Spleen (tissue), 11 donors: ENCODE results near the gene BCL2L2. TPM values are rescaled to one million over a fixed set of nuclear protein-coding genes. Genes with fewer than 3 reads are reported as not detected.

Experiments
- DNase-seq: peaks from one replicate; pipeline ENCODE4 v3.0.0-alpha.2; 2020
- H3K27ac ChIP-seq, 8 donors: fragments of 200-600 bp; sonication (generic) in 7 of 8; 1 replicate in 4 of 8; 2 replicates in 4 of 8; pipeline versions ENCODE4 v1.5.0 to v1.8.0; 2016 to 2021; ENCODE audit warnings: inconsistent platforms in 4 of 8, mild to moderate bottlenecking in 4 of 8, moderate library complexity in 1 of 8
- H3K27me3 ChIP-seq, 7 donors: fragments of 200-600 bp; sonication (generic) in 6 of 7; replicated peaks in 1 of 7; 1 replicate in 4 of 7; 2 replicates in 3 of 7; pipeline versions ENCODE4 v1.5.0 to v1.8.0; 2016 to 2021; ENCODE audit warnings: inconsistent platforms in 3 of 7, mild to moderate bottlenecking in 1 of 7
- H3K36me3 ChIP-seq, 6 donors: fragments of 200-600 bp; sonication (generic) in 5 of 6; 1 replicate in 4 of 6; 2 replicates in 2 of 6; pipeline versions ENCODE4 v1.5.0 to v1.8.0; 2016 to 2021; ENCODE audit warnings: inconsistent platforms in 2 of 6
- H3K4me1 ChIP-seq, 6 donors: fragments of 200-600 bp; sonication (generic) in 5 of 6; 1 replicate in 3 of 6; 2 replicates in 3 of 6; pipeline versions ENCODE4 v1.5.0 to v1.8.0; 2016 to 2021; ENCODE audit warnings: inconsistent platforms in 3 of 6
- H3K4me3 ChIP-seq, 8 donors: fragments of 200-600 bp; sonication (generic) in 7 of 8; 1 replicate in 4 of 8; 2 replicates in 4 of 8; pipeline versions ENCODE4 v1.5.0 to v1.8.0; 2016 to 2021; ENCODE audit warnings: inconsistent platforms in 4 of 8, mild to moderate bottlenecking in 4 of 8, moderate library complexity in 2 of 8
- H3K9me3 ChIP-seq, 8 donors: fragments of 200-600 bp; sonication (generic) in 7 of 8; 1 replicate in 4 of 8; 2 replicates in 4 of 8; pipeline versions ENCODE4 v1.5.0 to v1.8.0; 2016 to 2021; ENCODE audit warnings: inconsistent platforms in 4 of 8
- CTCF ChIP-seq, 11 experiments: fragments of 200-600 bp in 7 of 11; fragments of 450-650 bp in 4 of 11; sonication (generic) in 4 of 11; IDR thresholded peaks in 8 of 11; conservative IDR thresholded peaks in 3 of 11; 1 replicate in 7 of 11; 2 replicates in 4 of 11; pipeline versions ENCODE4 v1.4.0 to v1.8.0; 2016 to 2021; ENCODE audit warnings: antibody characterized with exemption in 11 of 11, inconsistent platforms in 4 of 11, mild to moderate bottlenecking in 1 of 11
- POLR2A ChIP-seq, 3 donors: fragments of 450-650 bp; IDR thresholded peaks; one replicate each; pipeline ENCODE4 v1.5.1; 2017; ENCODE audit warnings: antibody characterized with exemption in 3 of 3, mild to moderate bottlenecking in 1 of 3
- POLR2AphosphoS5 ChIP-seq, 3 donors: sonication (generic); formaldehyde crosslinking; IDR thresholded peaks; one replicate each; pipeline ENCODE4 v1.5.1; 2017; ENCODE audit warnings: antibody characterized with exemption in 3 of 3
- WGBS, 5 donors: extraction: QIAGEN DNeasy Blood & Tissue Kit in 3 of 5; methylation state at CpG; one replicate each; pipeline versions ENCODE4 v1.1.5 to v1.1.7; 2013 to 2018; 5-methylcytosine and 5-hydroxymethylcytosine counted together
- intact Hi-C: fragments of 100-400 bp; cut with DNase I; formaldehyde crosslinking; loops from one replicate; pipeline ENCODE4 v1.15.0; 2023; ENCODE audit warnings: low total_unique reads
- polyA plus RNA-seq, 3 donors: library from polyadenylated mRNA; stranded (reverse); fragments of 200-250 nt; gene quantifications; one replicate each; pipeline ENCODE4 v1.2.1, GENCODE V29; 2013
- total RNA-seq, 7 donors: library from RNA; depleted of rRNA in 3 of 7; stranded (reverse); fragments of >200 nt in 3 of 7; fragmentation: NEBNext Ultra II Directional in 4 of 7; extraction: Animal tissue kit (Norgen Biotek cat#: 25700) in 4 of 7; gene quantifications; one replicate each; pipeline versions ENCODE4 v1.1.0 to v1.2.1, GENCODE V29; 2016 to 2021
- donor health status: healthy with polysubstance abuse.
- donor health status: DM: no; HTN: no; CAD: no; lungs with moderate emphysema.
- donor health status: DM: no; HTN: no; CAD: no.
- donor health status: Bipolar disorder and iron deficiency.
- donor health status: healthy.
- donor health status: DM: no; HTN: no; CAD: no.
- donor health status: DM: yes; HTN: yes; CAD: no.

The BCL2L2 gene
- total and polyA plus RNA-seq, 10 donors, result 5.4 to 34.6 (median 19.3) TPM

GRCh38 chr14:23316300-23316699 is 9.7 kb downstream of the BCL2L2 start:
- no peak for DNase-seq
- no peaks in the 10 kb centered on the region for H3K27me3 ChIP-seq
- no peak overlapping the region for H3K4me3 ChIP-seq
- H3K9me3 ChIP-seq, result no peaks in the 10 kb centered on the region
- peaks cover 0 to 9% (median 7%) of the 10 kb centered on the region in 6 donors for H3K4me1 ChIP-seq
- intact Hi-C loops, result no loop called here
- peaks cover 0 to 29% (median 0%) of the 10 kb centered on the region in 6 donors for H3K36me3 ChIP-seq
- 89 to 95% (median 92%) methylated on average over 5 of the region's 5 CpGs for WGBS, 5 donors
- no peak for TF ChIP-seq CTCF (IDR thresholded peaks at IDR 0.05 in 8 of 11, conservative IDR thresholded peaks at IDR 0.05 in 3 of 11)
- TF ChIP-seq POLR2A (IDR thresholded peaks at IDR 0.05), result no peak
- no peak for TF ChIP-seq POLR2AphosphoS5 (IDR thresholded peaks at IDR 0.05)
- no peak overlapping the region for H3K27ac ChIP-seq

- peaks cover 15 to 39% (median 31%) of the 10 kb centered on the region in 6 donors for H3K4me1 ChIP-seq
- H3K27ac ChIP-seq, result peak overlapping the region; percentile 87 to 98 (median 96)
- 70 to 82% (median 73%) methylated on average over 17 of the region's 17 CpGs for WGBS, 5 donors
- peak overlapping the region in 7 of 8 donors; percentile 10 to 96 (median 43) for H3K4me3 ChIP-seq
- H3K36me3 ChIP-seq, result peaks cover 8 to 42% (median 20%) of the 10 kb centered on the region in 6 donors
- intact Hi-C loops, result loop anchor here (10.0 kb wide), 2 partner anchors 145 to 245 kb away; partner anchors contain the start of genes AP1G2 and NGDN
- H3K27me3 ChIP-seq, result no peaks in the 10 kb centered on the region
- no peak for DNase-seq
- TF ChIP-seq POLR2A (IDR thresholded peaks at IDR 0.05) (no peak), CTCF (IDR thresholded peaks at IDR 0.05 in 8 of 11, conservative IDR thresholded peaks at IDR 0.05 in 3 of 11) (no peak), POLR2AphosphoS5 (IDR thresholded peaks at IDR 0.05) (no peak)
- H3K9me3 ChIP-seq, result no peaks in the 10 kb centered on the region
Measured at GRCh38 chr14:23319746-23320583, 13.3 kb downstream of the BCL2L2 start.

GRCh38 chr14:23320584-23321571 is 14.2 kb downstream of the BCL2L2 start, which contains the start of gene PABPN1:
PABPN1 (plus strand) TSS chr14:23321457; CDS start chr14:23321470, 13 bp downstream.
- Histone ChIP-seq H3K9me3 (no peaks in the 10 kb centered on the region), H3K4me1 (peaks cover 15 to 39% (median 31%) of the 10 kb centered on the region in 6 donors), H3K36me3 (peaks cover 8 to 47% (median 28%) of the 10 kb centered on the region in 6 donors), H3K27me3 (no peaks in the 10 kb centered on the region), H3K27ac (peak within 1 kb of the TSS; percentile 93 to 98 (median 96)), H3K4me3 (peak within 1 kb of the TSS; percentile 61 to 96 (median 85))
- peak; percentile 98 for DNase-seq
- intact Hi-C loops, result loop anchor here (10.0 kb wide), 2 partner anchors 144 to 244 kb away; partner anchors contain the start of genes AP1G2 and NGDN
- WGBS, 5 donors, result 3 to 17% (median 4%) methylated on average over 10 to 63 of the region's 63 CpGs
- TF ChIP-seq CTCF (IDR thresholded peaks at IDR 0.05 in 8 of 11, conservative IDR thresholded peaks at IDR 0.05 in 3 of 11) (peak in 1 of 11 experiments; percentile 16), POLR2AphosphoS5 (IDR thresholded peaks at IDR 0.05) (peak; percentile 89 to 93 (median 91)), POLR2A (IDR thresholded peaks at IDR 0.05) (peak in 1 of 3 donors; percentile 68)
